Measurements from ENCODE around the gene SSX2IP.

DNA sequence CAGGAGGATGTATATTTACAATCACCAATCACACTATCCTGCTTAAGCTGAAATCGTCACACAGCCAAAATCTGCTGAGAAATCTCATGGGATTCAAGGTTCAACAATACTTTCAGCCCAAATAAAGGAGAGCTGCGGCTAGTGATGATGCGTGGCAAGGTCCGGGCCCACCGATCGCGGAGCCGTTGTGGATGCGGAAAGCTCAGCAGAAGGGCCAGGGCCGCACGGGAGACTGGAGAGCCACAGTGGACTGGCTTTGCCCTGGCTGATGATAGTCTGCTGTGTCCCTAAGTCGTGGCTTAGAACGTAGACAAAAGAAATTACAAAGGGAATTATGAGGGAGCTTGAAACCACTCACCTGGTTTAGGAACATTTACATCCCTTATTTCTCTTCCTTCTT is 48.0 kb upstream of the SSX2IP start:
- no peak for TF ChIP-seq STAT1 (IDR thresholded peaks at IDR 0.05; ENCODE audit: unreplicated experiment)
- TF ChIP-seq, protein P1, sequence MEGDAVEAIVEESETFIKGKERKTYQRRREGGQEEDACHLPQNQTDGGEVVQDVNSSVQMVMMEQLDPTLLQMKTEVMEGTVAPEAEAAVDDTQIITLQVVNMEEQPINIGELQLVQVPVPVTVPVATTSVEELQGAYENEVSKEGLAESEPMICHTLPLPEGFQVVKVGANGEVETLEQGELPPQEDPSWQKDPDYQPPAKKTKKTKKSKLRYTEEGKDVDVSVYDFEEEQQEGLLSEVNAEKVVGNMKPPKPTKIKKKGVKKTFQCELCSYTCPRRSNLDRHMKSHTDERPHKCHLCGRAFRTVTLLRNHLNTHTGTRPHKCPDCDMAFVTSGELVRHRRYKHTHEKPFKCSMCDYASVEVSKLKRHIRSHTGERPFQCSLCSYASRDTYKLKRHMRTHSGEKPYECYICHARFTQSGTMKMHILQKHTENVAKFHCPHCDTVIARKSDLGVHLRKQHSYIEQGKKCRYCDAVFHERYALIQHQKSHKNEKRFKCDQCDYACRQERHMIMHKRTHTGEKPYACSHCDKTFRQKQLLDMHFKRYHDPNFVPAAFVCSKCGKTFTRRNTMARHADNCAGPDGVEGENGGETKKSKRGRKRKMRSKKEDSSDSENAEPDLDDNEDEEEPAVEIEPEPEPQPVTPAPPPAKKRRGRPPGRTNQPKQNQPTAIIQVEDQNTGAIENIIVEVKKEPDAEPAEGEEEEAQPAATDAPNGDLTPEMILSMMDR (conservative IDR thresholded peaks at IDR 0.05; ENCODE audit: low read depth in 2 of 2), result no peak
- no peak for TF ChIP-seq POLR2AphosphoS5 (IDR thresholded peaks at IDR 0.05; ENCODE audit: low read depth)
- TF ChIP-seq, protein P2, sequence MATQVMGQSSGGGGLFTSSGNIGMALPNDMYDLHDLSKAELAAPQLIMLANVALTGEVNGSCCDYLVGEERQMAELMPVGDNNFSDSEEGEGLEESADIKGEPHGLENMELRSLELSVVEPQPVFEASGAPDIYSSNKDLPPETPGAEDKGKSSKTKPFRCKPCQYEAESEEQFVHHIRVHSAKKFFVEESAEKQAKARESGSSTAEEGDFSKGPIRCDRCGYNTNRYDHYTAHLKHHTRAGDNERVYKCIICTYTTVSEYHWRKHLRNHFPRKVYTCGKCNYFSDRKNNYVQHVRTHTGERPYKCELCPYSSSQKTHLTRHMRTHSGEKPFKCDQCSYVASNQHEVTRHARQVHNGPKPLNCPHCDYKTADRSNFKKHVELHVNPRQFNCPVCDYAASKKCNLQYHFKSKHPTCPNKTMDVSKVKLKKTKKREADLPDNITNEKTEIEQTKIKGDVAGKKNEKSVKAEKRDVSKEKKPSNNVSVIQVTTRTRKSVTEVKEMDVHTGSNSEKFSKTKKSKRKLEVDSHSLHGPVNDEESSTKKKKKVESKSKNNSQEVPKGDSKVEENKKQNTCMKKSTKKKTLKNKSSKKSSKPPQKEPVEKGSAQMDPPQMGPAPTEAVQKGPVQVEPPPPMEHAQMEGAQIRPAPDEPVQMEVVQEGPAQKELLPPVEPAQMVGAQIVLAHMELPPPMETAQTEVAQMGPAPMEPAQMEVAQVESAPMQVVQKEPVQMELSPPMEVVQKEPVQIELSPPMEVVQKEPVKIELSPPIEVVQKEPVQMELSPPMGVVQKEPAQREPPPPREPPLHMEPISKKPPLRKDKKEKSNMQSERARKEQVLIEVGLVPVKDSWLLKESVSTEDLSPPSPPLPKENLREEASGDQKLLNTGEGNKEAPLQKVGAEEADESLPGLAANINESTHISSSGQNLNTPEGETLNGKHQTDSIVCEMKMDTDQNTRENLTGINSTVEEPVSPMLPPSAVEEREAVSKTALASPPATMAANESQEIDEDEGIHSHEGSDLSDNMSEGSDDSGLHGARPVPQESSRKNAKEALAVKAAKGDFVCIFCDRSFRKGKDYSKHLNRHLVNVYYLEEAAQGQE (IDR thresholded peaks at IDR 0.05; ENCODE audit: unreplicated experiment), result no peak
- TF ChIP-seq EZH2 (IDR thresholded peaks at IDR 0.05; ENCODE audit: low read depth, unreplicated experiment), result no peak
